Upper lobe of left lung (tissue), 4 donors: ENCODE results near the gene LINC00305.

Experiments used
- CTCF ChIP-seq, 6 experiments: fragments of 450-650 bp in 4 of 6; fragments of 200-600 bp in 2 of 6; sonication (generic) in 2 of 6; IDR thresholded peaks; one replicate each; pipeline ENCODE4 v1.5.1; 2016 to 2019; ENCODE audit warnings: antibody characterized with exemption in 6 of 6
- EP300 ChIP-seq, 4 donors: sonication (generic); formaldehyde crosslinking; IDR thresholded peaks; one replicate each; pipeline ENCODE4 v1.5.1; 2017; ENCODE audit warnings: antibody characterized with exemption in 4 of 4, control low read depth in 2 of 4
- POLR2A ChIP-seq, 4 donors: fragments of 450-650 bp; IDR thresholded peaks; one replicate each; pipeline ENCODE4 v1.5.1; 2016 to 2017; ENCODE audit warnings: antibody characterized with exemption in 4 of 4, mild to moderate bottlenecking in 2 of 4
- POLR2AphosphoS5 ChIP-seq, 2 donors: sonication (generic); formaldehyde crosslinking; IDR thresholded peaks; one replicate each; pipeline ENCODE4 v1.5.1; 2017; ENCODE audit warnings: antibody characterized with exemption in 2 of 2

GRCh38 chr18:64052772-64053171 lies 96.1 kb downstream of the LINC00305 start:
- TF ChIP-seq CTCF (IDR thresholded peaks at IDR 0.05) (no peak), POLR2A (IDR thresholded peaks at IDR 0.05) (no peak), POLR2AphosphoS5 (IDR thresholded peaks at IDR 0.05) (no peak), EP300 (IDR thresholded peaks at IDR 0.05) (no peak)
